GM18499 (cell line): ENCODE results near the gene NR6A1.
"Not testable (repeated sequence)": the region's sequence is repeated elsewhere in the genome, so short reads cannot be mapped to it uniquely, and the experiment has no call there.

ENCODE experiments used
- ATAC-seq: cut with Tn5 transposase; IDR thresholded peaks from one replicate; pipeline ENCODE4 v1.9.1; 2021; ENCODE audit warnings: moderate number of reproducible peaks; ENCODE audit not compliant: insufficient read depth, unreplicated experiment

NR6A1 gene

GRCh38 chr9:124764774-124765438 is 6.2 kb downstream of the NR6A1 start:
- no peak for ATAC-seq

- ATAC-seq = no peak
Measured at GRCh38 chr9:124762633-124763032, 8.5 kb downstream of the NR6A1 start.

GRCh38 chr9:124761710-124762109 is 9.4 kb downstream of the NR6A1 start:
- no peak for ATAC-seq

- no peak for ATAC-seq
Measured at GRCh38 chr9:124761196-124761595, 9.9 kb downstream of the NR6A1 start.

- no peak for ATAC-seq
Measured at GRCh38 chr9:124760719-124761118, 10.4 kb downstream of the NR6A1 start.

- no peak for ATAC-seq
Measured at GRCh38 chr9:124759327-124759726, 11.8 kb downstream of the NR6A1 start.

- ATAC-seq = no peak
Measured at GRCh38 chr9:124758691-124759090, 12.4 kb downstream of the NR6A1 start.

- no peak for ATAC-seq
Measured at GRCh38 chr9:124758061-124758460, 13.1 kb downstream of the NR6A1 start.

GRCh38 chr9:124757616-124758015 is 13.5 kb downstream of the NR6A1 start:
- no peak for ATAC-seq

GRCh38 chr9:124756011-124756410 is 15.1 kb downstream of the NR6A1 start:
- ATAC-seq = no peak

GRCh38 chr9:124755061-124755460 is 16.1 kb downstream of the NR6A1 start:
- no peak for ATAC-seq

- ATAC-seq = no peak
Measured at GRCh38 chr9:124754289-124754688, 16.8 kb downstream of the NR6A1 start.

GRCh38 chr9:124752967-124753366 is 18.1 kb downstream of the NR6A1 start:
- ATAC-seq = no peak

GRCh38 chr9:124749781-124750180 is 21.3 kb downstream of the NR6A1 start:
- ATAC-seq = no peak

- ATAC-seq = no peak
Measured at GRCh38 chr9:124749284-124749683, 21.8 kb downstream of the NR6A1 start.

- ATAC-seq = no peak
Measured at GRCh38 chr9:124747065-124747464, 24.0 kb downstream of the NR6A1 start.

GRCh38 chr9:124743686-124744348 is 27.3 kb downstream of the NR6A1 start:
- ATAC-seq = no peak

GRCh38 chr9:124742940-124743339 is 28.2 kb downstream of the NR6A1 start:
- ATAC-seq = no peak

- no peak for ATAC-seq
Measured at GRCh38 chr9:124741662-124742061, 29.4 kb downstream of the NR6A1 start.

- ATAC-seq = no peak
Measured at GRCh38 chr9:124741149-124741548, 30.0 kb downstream of the NR6A1 start.

- no peak for ATAC-seq
Measured at GRCh38 chr9:124739360-124739759, 31.8 kb downstream of the NR6A1 start.

GRCh38 chr9:124738075-124738474 is 33.0 kb downstream of the NR6A1 start:
- ATAC-seq = not testable (repeated sequence)
